ENCODE data around the gene ADISSP.

Gene ADISSP

DNA sequence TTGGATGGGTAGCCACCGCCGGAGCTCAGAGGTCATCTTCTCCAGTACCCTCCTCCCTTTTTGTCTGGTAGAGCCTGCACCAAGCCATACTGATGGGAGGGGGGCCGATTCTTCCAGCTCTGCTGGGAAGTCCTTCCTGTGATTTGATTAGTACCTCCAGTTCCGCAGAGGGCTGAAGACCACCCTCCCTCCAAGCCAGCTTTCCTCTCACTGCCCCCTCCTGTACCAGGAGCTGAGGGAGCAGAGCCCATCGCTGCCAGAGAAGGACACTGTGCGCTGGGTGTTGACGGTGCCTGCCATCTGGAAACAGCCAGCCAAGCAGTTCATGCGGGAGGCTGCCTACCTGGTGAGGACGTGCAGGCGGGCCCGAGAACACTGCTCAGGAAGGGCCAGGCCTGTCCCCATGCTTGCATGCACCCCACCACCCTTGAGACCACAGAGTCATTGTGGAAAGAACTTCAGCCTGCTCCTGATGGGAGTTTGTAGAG lies 21.8 kb downstream of the ADISSP start:
- Histone ChIP-seq H3K4me3 (ENCODE audit: low read length) (no peak overlapping the region), H3K9me2 (replicated peaks; ENCODE audit: control insufficient read depth, low read length) (no peaks in the 10 kb centered on the region), H3K27me3 (ENCODE audit: control insufficient read depth, low read length) (peaks cover 7% of the 10 kb centered on the region; the same call in 1 of the 2 replicates), H3F3A (ENCODE audit: control insufficient read depth, insufficient read depth) (no peaks in the 10 kb centered on the region; the same call in 1 of the 2 replicates), H3K4me1 (ENCODE audit: control insufficient read depth, low read length) (no peaks in the 10 kb centered on the region), H3K79me2 (ENCODE audit: control insufficient read depth, low read length) (no peaks in the 10 kb centered on the region), H3K36me3 (ENCODE audit: control insufficient read depth, low read length) (peaks cover under 1% of the 10 kb centered on the region; the same call in 1 of the 2 replicates), H4K20me1 (ENCODE audit: control insufficient read depth, insufficient read depth, low read depth, low read length) (no peaks in the 10 kb centered on the region), H3K4me2 (ENCODE audit: low read length) (no peak overlapping the region; the same call in 1 of the 2 replicates), H3K9me3 (ENCODE audit: control insufficient read depth, insufficient read depth, low read length) (no peaks in the 10 kb centered on the region), H3K27ac (ENCODE audit: low read depth, low read length) (no peak overlapping the region)
- TF ChIP-seq EZH2phosphoT487 (IDR thresholded peaks at IDR 0.05; ENCODE audit: borderline replicate concordance, low read length) = no peak
- no peak for TF ChIP-seq CTCF (IDR thresholded peaks at IDR 0.05; ENCODE audit: low read depth, low read length, poor library complexity, severe bottlenecking)

DNA sequence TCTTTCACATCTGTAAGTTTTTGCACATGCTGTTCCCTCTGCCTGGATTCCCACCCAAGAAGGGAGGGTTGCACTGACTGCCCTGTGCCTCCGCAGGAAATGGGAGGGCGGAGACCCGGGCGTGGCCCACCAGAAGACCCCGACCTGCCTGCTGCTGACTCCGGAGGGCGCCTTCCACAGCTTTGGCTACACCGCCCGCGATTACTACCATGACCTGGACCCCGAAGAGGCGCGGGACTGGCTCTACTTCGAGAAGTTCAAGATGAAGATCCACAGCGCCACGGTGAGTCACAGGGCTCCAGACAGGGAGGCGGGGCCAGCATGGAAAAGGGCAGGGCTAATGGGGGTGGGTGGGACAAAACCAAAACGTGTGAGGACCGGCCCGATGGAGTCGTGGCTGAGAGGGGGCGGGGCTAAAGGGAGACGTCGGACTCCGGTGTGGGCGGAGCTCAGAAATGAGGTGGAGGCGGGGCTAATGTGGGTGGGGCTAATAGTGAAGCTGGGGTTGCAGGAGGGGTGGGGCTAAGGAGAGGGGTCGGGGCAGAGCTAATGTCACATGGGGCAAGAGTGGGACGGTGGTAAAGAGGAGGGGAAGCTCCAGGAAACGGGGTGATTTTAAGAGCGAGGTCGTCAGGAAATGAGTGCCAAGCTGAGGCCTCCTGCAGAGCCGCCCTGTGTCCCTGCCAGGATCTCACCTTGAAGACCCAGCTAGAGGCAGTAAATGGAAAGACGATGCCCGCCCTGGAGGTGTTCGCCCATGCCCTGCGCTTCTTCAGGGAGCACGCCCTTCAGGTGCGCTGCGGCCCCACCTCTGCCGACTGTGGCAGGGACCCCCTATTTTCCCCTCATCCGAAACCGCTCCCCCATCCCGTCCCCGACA lies 22.5 kb downstream of the ADISSP start:
- TF ChIP-seq EZH2phosphoT487 (IDR thresholded peaks at IDR 0.05; ENCODE audit: borderline replicate concordance, low read length) (no peak), CTCF (IDR thresholded peaks at IDR 0.05; ENCODE audit: low read depth, low read length, poor library complexity, severe bottlenecking) (no peak)
- Histone ChIP-seq H3F3A (ENCODE audit: control insufficient read depth, insufficient read depth) (no peaks in the 10 kb centered on the region; the same call in 1 of the 2 replicates), H3K27me3 (ENCODE audit: control insufficient read depth, low read length) (peaks cover 7% of the 10 kb centered on the region; the same call in 1 of the 2 replicates), H3K4me3 (ENCODE audit: low read length) (no peak overlapping the region), H3K4me2 (ENCODE audit: low read length) (peak overlapping the region; percentile 15; the same call in 1 of the 2 replicates), H4K20me1 (ENCODE audit: control insufficient read depth, insufficient read depth, low read depth, low read length) (no peaks in the 10 kb centered on the region), H3K9me3 (ENCODE audit: control insufficient read depth, insufficient read depth, low read length) (no peaks in the 10 kb centered on the region), H3K27ac (ENCODE audit: low read depth, low read length) (no peak overlapping the region), H3K4me1 (ENCODE audit: control insufficient read depth, low read length) (no peaks in the 10 kb centered on the region), H3K9me2 (replicated peaks; ENCODE audit: control insufficient read depth, low read length) (no peaks in the 10 kb centered on the region), H3K36me3 (ENCODE audit: control insufficient read depth, low read length) (no peaks in the 10 kb centered on the region), H3K79me2 (ENCODE audit: control insufficient read depth, low read length) (no peaks in the 10 kb centered on the region)

DNA sequence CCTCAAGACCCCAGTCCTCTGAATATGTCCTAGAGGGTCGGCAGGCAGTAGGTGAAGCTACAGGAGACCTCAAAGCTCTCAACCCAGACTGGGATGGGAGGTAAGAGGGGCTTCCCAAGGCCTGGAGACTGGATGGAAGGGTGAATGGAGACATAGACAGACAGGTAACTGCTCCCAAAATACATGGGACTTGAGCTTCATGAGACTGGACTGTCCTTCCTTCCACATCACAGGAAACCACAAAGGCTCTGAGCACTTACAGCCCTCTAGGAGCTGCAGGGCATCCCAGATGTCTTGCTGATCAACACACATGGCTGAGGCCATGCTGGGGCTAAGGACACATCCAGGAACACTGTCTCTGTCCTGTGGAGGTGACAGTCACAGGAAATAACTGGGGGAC lies 23.5 kb downstream of the ADISSP start:
- Histone ChIP-seq H3K79me2 (ENCODE audit: control insufficient read depth, low read length) (no peaks in the 10 kb centered on the region), H3K4me1 (ENCODE audit: control insufficient read depth, low read length) (no peaks in the 10 kb centered on the region), H3K9me3 (ENCODE audit: control insufficient read depth, insufficient read depth, low read length) (no peaks in the 10 kb centered on the region), H3F3A (ENCODE audit: control insufficient read depth, insufficient read depth) (no peaks in the 10 kb centered on the region; the same call in 1 of the 2 replicates), H4K20me1 (ENCODE audit: control insufficient read depth, insufficient read depth, low read depth, low read length) (no peaks in the 10 kb centered on the region), H3K9me2 (replicated peaks; ENCODE audit: control insufficient read depth, low read length) (no peaks in the 10 kb centered on the region), H3K4me3 (ENCODE audit: low read length) (no peak overlapping the region), H3K27me3 (ENCODE audit: control insufficient read depth, low read length) (peaks cover 7% of the 10 kb centered on the region; the same call in 1 of the 2 replicates), H3K27ac (ENCODE audit: low read depth, low read length) (no peak overlapping the region), H3K36me3 (ENCODE audit: control insufficient read depth, low read length) (no peaks in the 10 kb centered on the region), H3K4me2 (ENCODE audit: low read length) (no peak overlapping the region)
- TF ChIP-seq CTCF (IDR thresholded peaks at IDR 0.05; ENCODE audit: low read depth, low read length, poor library complexity, severe bottlenecking) = no peak
- no peak for TF ChIP-seq EZH2phosphoT487 (IDR thresholded peaks at IDR 0.05; ENCODE audit: borderline replicate concordance, low read length)

Measured in DOHH2 (cell line).